GM18858 (cell line): ENCODE data around the gene MED26.
"Not testable (repeated sequence)": the region's sequence is repeated elsewhere in the genome, so short reads cannot be mapped to it uniquely, and the experiment has no call there.

Source experiments
- ATAC-seq: cut with Tn5 transposase; IDR thresholded peaks from one replicate; pipeline ENCODE4 v1.9.1; 2021; ENCODE audit not compliant: unreplicated experiment

The MED26 gene

GRCh38 chr19:16575861-16576689 is 51.9 kb downstream of the MED26 start:
- no peak for ATAC-seq

DNA sequence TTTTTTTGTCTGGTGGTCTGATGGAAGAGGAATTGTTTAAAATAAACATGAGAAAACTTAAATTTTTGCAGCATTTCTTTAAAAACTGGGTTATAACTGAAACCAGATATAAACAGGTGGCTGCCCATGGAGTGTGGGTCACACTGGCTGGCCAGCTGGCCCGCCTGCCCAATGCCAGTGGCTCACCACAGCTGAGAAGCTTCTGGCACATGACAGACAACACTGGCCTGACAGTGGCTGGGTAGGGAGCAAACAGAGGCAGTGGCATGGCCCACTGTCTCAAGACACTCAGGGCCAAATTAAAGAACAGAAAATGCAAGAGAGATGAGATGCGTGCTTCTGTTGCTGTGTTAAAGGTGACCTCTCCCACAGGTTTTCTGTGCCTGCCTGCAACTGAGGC is 52.7 kb downstream of the MED26 start:
- ATAC-seq, result no peak

DNA sequence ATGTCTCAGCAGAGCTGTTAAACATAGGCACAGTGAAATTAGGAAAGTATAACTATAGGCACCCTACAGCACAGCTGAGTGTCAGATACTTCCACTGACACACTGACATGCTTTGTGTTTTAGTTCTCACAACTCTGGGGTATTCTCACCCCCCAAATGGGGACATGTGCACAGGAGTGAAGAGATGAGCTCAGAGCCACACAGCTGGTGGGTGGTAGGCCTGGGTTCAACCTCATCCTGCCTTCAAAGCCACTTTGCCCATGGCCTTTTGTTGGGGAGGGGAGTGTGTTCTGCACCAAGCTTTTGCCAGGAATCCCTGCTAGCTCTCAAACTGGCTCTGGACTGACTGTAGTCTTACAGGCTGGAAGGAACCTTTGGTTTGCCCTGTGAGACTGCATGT is 54.1 kb downstream of the MED26 start:
- ATAC-seq, result no peak

GRCh38 chr19:16573296-16573695 is 54.7 kb downstream of the MED26 start:
- ATAC-seq, result no peak

DNA sequence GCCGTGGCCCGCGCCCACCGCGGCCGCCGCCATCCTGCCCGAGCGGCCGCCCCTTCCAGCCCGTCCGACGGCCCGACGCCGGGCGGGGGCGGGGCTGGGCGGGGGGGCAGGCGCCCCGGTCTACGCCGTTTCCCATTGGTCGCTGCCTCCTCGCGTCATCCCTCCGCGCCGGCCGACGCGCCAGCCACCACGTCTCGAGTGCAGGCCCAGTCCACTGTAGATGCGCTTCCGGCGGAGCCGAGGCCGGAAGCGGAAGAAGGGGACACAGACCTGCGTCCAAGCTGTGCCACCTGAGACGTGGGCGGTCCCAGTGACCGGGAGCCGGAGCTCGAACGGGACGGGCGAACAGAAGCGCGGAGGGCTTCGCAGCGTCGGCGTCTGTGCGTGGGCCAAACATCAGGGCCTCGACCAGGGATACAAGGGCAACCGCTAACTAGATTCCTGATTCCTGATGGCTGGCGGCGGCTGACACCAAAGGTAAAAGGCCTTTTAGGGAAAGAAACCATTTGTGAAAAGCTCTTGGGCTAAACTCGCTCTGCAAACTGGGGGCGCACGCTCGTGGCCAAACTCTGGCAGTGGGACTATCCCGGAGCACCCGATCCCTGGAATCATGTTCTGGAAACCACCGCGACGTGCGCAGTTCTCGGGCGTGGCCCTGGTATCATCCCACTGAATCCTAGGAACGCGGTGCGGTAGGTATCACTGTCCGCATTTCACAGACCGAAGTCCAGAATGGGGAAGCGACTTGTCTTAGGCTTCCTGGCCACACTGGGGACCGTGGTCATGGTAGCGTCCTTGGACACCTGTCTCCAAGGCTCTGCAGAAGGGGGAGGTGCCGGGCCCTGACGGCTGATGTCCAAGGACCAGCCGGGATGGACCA is 55.4 kb downstream of the MED26 start, which contains the start of gene SLC35E1:
Gene SLC35E1 (minus strand): TSS at position 84 of the 880 bp plus-strand sequence. CDS start 51 bp downstream, at position 33.
- ATAC-seq, result peak; percentile 55

GRCh38 chr19:16571822-16572331 is 56.1 kb downstream of the MED26 start:
- ATAC-seq, result peak; percentile 14

GRCh38 chr19:16571283-16571682 is 56.7 kb downstream of the MED26 start:
- no peak for ATAC-seq

DNA sequence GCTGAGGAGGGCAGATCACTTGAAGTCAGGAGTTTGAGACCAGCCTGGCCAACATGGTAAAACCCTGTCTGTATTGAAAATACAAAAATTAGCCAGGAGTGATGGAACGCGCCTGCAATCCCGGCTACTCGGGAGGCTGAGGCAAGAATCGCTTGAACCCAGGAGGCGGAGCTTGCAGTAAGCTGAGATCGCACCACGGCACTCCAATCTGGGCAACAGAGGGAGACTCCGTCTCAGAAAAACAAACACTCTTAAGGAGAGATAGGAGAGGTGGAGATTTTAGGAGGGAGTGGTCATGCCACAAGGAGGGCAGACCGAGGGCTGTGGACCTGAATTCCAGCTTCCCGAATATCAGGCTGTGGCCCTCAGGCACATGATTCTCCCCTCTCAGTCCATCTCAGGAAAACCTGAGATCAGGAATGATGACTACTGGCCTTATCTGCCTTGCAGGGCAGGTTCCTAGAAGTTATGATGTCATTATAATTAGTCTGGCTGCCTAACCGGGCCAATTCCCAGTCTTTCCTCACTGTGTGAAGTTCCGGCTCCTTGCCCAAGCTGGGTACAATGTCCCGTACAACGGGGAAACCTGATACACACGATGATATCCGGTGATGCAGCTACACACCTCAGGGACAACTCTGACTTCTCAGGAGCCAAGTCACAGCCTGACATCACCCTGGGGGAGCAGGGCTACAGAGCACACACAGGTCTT is 58.2 kb downstream of the MED26 start:
- ATAC-seq, result no peak

DNA sequence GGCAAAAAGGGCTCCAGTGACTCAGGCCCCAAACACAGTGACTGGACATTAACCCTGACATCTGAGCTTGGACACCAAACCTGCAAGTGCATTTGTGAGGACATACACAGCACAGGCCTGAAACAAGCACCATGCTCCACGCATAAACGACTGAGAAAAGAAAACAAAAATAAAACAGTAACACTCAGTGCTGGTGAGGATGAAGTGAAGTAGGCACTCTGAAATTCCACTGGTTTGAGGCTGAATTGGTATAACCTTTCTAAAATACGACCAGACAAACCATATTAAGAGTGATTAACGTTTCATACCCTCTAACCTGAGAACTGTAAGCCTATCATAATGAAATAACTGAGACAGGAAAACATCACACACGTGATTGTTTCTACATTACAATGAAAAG is 61.3 kb downstream of the MED26 start:
- ATAC-seq, result no peak

DNA sequence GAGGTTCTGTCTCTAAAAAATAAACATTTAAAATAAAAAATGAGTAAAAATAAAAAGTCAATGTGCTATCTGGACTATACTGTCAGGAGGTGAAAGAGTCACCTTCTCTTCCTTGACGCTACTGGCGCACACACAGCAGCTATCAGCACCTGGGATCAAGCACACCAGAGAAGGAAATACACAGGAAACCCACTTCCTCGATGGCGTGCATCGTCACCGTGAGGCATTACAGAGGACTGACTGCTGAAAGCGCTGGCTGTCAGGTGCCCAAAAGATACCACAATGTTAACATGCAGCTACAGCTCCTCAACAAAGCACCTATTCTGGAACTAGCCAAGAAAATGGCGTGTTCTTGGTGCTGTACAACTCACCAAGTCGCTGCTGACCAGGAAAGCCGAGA is 61.8 kb downstream of the MED26 start:
- no peak for ATAC-seq

- ATAC-seq, result no peak
Measured at GRCh38 chr19:16564842-16565241, 63.2 kb downstream of the MED26 start.

DNA sequence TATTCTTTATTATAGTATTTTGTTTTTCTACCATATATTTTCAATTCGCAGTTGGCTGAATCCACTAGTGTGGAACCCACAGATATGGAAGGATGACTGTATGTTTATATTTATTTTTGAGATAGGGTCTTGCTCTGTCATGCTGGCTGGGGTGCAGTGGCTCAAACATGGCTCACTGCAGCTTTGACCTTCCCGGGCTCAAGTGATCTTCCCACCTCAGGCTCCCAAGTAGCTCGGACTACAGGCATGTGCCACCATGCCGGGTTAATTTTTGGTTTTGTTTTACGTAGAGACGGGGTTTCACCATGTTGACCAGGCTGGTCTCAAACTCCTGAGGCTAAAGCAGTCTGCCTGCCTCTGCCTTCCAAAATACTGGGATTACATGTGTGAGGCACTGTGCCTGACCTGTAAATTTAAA is 65.4 kb downstream of the MED26 start:
- ATAC-seq, result no peak

- ATAC-seq, result no peak
Measured at GRCh38 chr19:16561382-16561781, 66.6 kb downstream of the MED26 start.

DNA sequence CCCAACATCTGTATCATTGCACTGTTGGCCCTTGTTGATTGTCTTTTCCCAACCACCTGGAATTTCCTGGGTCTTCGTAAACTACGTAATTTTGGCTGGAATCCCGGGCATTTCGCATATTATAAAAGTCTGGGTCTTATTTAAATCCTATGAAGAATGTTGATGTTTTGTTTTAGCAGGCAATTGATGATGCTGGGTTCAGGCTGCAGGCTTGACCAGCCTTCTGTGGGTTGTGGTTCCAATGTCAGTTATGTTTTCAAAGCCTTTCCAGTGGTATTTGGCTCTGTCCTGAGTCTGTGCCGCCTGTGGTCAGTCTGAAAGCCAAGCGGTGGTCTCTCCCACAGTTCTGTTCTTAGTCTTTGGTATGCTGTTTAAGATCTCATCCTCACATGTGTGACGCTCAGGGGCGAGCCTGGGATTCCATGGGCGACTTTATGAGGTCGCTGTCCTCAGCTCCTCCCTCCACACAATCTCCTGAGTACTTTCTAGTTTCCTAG is 68.2 kb downstream of the MED26 start:
- ATAC-seq, result no peak

DNA sequence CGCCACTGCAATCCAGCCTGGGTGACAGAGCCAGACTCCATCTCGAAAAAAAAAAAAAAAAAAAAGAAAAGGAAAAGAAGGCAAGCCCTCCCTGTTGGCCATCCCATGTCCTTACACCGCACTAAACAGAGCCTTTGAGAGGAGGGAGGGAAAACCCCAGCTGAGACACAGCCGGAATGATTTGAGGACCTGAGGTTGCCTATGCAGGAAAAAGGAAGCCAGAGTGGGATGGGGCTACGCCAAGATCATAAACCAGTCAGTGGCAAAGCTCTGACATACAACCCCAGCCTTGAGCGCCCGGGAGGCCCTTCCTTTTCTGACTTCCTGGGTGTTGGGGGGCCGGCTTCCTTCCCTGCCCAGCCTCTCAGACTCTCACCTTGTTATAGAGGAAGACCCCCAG is 73.2 kb downstream of the MED26 start:
- ATAC-seq, result no peak

- ATAC-seq, result not testable (repeated sequence)
Measured at GRCh38 chr19:16551902-16552301, 76.1 kb downstream of the MED26 start.

DNA sequence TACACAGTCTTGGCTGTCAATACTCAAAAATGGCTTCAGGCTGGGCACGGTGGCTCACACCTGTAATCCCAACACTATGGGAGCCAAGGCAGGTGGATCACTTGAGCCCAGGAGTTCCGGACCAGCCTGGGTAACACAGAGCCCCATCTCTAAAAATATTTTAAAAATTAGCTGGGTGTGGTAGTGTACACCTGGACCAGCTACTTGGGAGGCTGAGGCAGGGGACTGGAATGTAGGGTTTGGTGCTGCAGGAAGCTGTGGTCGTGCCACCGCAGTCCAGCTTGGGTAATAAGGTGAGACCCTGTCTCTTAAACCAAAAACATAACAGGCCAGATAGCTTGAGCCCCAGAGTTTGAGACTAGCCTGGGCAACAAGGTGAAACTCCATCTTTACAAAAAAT is 79.0 kb downstream of the MED26 start:
- ATAC-seq, result no peak

DNA sequence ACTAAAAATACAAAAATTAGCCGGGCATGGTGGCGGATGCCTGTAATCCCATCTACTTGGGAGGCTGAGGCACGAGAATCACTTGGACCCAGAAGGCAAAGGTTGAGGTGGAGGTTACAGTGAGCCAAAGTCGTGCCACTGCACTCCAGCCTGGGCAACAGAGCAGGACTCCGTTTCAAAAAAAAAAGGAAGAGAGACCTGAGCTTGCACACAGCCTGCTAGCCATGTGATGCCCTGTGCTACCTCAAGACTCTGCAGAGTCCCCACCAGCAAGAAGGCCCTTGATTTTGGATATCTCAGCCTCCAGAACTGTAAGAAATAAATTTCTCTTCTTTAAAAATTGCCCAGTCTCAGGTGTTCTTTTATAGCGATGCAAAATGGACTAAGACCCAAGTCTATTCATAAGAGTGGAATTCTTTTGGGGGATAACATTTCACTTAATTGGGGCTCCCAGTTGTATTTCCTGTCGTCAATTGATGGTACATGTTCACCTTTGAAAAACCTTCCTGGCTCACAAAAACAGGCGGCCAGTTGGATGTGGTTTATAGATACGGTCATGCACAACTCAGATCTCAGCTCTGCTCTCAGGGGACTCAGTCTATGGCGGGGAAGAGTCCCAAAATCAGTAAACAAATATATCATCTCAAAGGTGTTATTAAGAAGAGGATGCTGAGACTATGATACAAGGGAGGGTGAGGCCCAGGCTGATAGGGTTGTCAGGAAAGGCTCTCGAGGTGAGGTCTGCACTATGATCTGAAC is 83.4 kb downstream of the MED26 start:
- ATAC-seq, result no peak

- ATAC-seq, result not testable (repeated sequence)
Measured at GRCh38 chr19:16543734-16544133, 84.3 kb downstream of the MED26 start.

- no peak for ATAC-seq
Measured at GRCh38 chr19:16542910-16543472, 85.0 kb downstream of the MED26 start.
